ENCODE data around the gene TMED6.

Gene TMED6

GRCh38 chr16:69350536-69351133 lies 951 bp downstream of the TMED6 start:
- Histone ChIP-seq H3K4me3 (ENCODE audit: low read depth in 1 of 2, low read length in 2 of 2) (no peak overlapping the region), H3K36me3 (ENCODE audit: control insufficient read depth in 1 of 2, insufficient read depth in 2 of 2, low read length in 2 of 2) (peaks cover 8 to 31% of the 10 kb centered on the region in 2 donors), H3K27me3 (ENCODE audit: low read depth, low read length) (no peaks in the 10 kb centered on the region), H3K4me1 (ENCODE audit: control insufficient read depth in 1 of 2, insufficient read depth in 2 of 2, low read length in 2 of 2) (no peaks in the 10 kb centered on the region), H3K27ac (ENCODE audit: low read length) (no peak overlapping the region), H3K9me3 (ENCODE audit: control insufficient read depth in 1 of 2, low read length in 2 of 2) (no peaks in the 10 kb centered on the region)

- H3K4me3 ChIP-seq (ENCODE audit: low read depth in 1 of 2, low read length in 2 of 2): no peak overlapping the region
- H3K9me3 ChIP-seq (ENCODE audit: control insufficient read depth in 1 of 2, low read length in 2 of 2): no peaks in the 10 kb centered on the region
- no peak overlapping the region for H3K27ac ChIP-seq (ENCODE audit: low read length)
- no peaks in the 10 kb centered on the region for H3K4me1 ChIP-seq (ENCODE audit: control insufficient read depth in 1 of 2, insufficient read depth in 2 of 2, low read length in 2 of 2)
- H3K27me3 ChIP-seq (ENCODE audit: low read depth, low read length): no peaks in the 10 kb centered on the region
- peaks cover 3 to 21% of the 10 kb centered on the region in 2 donors for H3K36me3 ChIP-seq (ENCODE audit: control insufficient read depth in 1 of 2, insufficient read depth in 2 of 2, low read length in 2 of 2)
Measured at GRCh38 chr16:69349536-69349935, 2.0 kb downstream of the TMED6 start.

GRCh38 chr16:69348222-69348621 lies 3.4 kb downstream of the TMED6 start:
- Histone ChIP-seq H3K27ac (ENCODE audit: low read length) (no peak overlapping the region), H3K4me1 (ENCODE audit: control insufficient read depth in 1 of 2, insufficient read depth in 2 of 2, low read length in 2 of 2) (no peaks in the 10 kb centered on the region), H3K27me3 (ENCODE audit: low read depth, low read length) (no peaks in the 10 kb centered on the region), H3K4me3 (ENCODE audit: low read depth in 1 of 2, low read length in 2 of 2) (no peak overlapping the region), H3K9me3 (ENCODE audit: control insufficient read depth in 1 of 2, low read length in 2 of 2) (no peaks in the 10 kb centered on the region), H3K36me3 (ENCODE audit: control insufficient read depth in 1 of 2, insufficient read depth in 2 of 2, low read length in 2 of 2) (peaks cover 4 to 21% of the 10 kb centered on the region in 2 donors)

GRCh38 chr16:69346683-69347082 lies 4.9 kb downstream of the TMED6 start:
- H3K27ac ChIP-seq (ENCODE audit: low read length): no peak overlapping the region
- no peak overlapping the region for H3K4me3 ChIP-seq (ENCODE audit: low read depth in 1 of 2, low read length in 2 of 2)
- H3K9me3 ChIP-seq (ENCODE audit: control insufficient read depth in 1 of 2, low read length in 2 of 2): no peaks in the 10 kb centered on the region

GRCh38 chr16:69345923-69346322 lies 5.7 kb downstream of the TMED6 start:
- no peaks in the 10 kb centered on the region for H3K9me3 ChIP-seq (ENCODE audit: control insufficient read depth in 1 of 2, low read length in 2 of 2)
- H3K27ac ChIP-seq (ENCODE audit: low read length): no peak overlapping the region
- no peaks in the 10 kb centered on the region for H3K27me3 ChIP-seq (ENCODE audit: low read depth, low read length)
- H3K4me3 ChIP-seq (ENCODE audit: low read depth in 1 of 2, low read length in 2 of 2): no peak overlapping the region
- H3K36me3 ChIP-seq (ENCODE audit: control insufficient read depth in 1 of 2, insufficient read depth in 2 of 2, low read length in 2 of 2): peaks cover 6 to 18% of the 10 kb centered on the region in 2 donors
- H3K4me1 ChIP-seq (ENCODE audit: control insufficient read depth in 1 of 2, insufficient read depth in 2 of 2, low read length in 2 of 2): no peaks in the 10 kb centered on the region

More at GRCh38 chr16:69346683-69347082, 4.9 kb downstream of the TMED6 start:
- H3K36me3 ChIP-seq (ENCODE audit: control insufficient read depth in 1 of 2, insufficient read depth in 2 of 2, low read length in 2 of 2): peaks cover 6 to 19% of the 10 kb centered on the region in 2 donors
- H3K27me3 ChIP-seq (ENCODE audit: low read depth, low read length): no peaks in the 10 kb centered on the region
- H3K4me1 ChIP-seq (ENCODE audit: control insufficient read depth in 1 of 2, insufficient read depth in 2 of 2, low read length in 2 of 2): no peaks in the 10 kb centered on the region

- no peak overlapping the region for H3K27ac ChIP-seq (ENCODE audit: low read length)
- H3K36me3 ChIP-seq (ENCODE audit: control insufficient read depth in 1 of 2, insufficient read depth in 2 of 2, low read length in 2 of 2): peaks cover 6 to 10% of the 10 kb centered on the region in 2 donors
- no peak overlapping the region for H3K4me3 ChIP-seq (ENCODE audit: low read depth in 1 of 2, low read length in 2 of 2)
- H3K4me1 ChIP-seq (ENCODE audit: control insufficient read depth in 1 of 2, insufficient read depth in 2 of 2, low read length in 2 of 2): peaks cover 0 to 10% of the 10 kb centered on the region in 2 donors
- H3K9me3 ChIP-seq (ENCODE audit: control insufficient read depth in 1 of 2, low read length in 2 of 2): no peaks in the 10 kb centered on the region
- H3K27me3 ChIP-seq (ENCODE audit: low read depth, low read length): no peaks in the 10 kb centered on the region
Measured at GRCh38 chr16:69344171-69344570, 7.4 kb downstream of the TMED6 start.

- peaks cover 4 to 22% of the 10 kb centered on the region in 2 donors for H3K4me1 ChIP-seq (ENCODE audit: control insufficient read depth in 1 of 2, insufficient read depth in 2 of 2, low read length in 2 of 2)
Measured at GRCh38 chr16:69340095-69340644, 11.4 kb downstream of the TMED6 start.

GRCh38 chr16:69339289-69340094 lies 12.1 kb downstream of the TMED6 start, which contains the start of the genes COG8 and NIP7:
TSS of gene COG8 (minus strand) at chr16:69339564. CDS start at chr16:69339552, 12 bp downstream.
TSS of gene NIP7 (plus strand) at chr16:69339772. CDS start at chr16:69339830, 58 bp downstream.
- peaks cover 4 to 22% of the 10 kb centered on the region in 2 donors for H3K4me1 ChIP-seq (ENCODE audit: control insufficient read depth in 1 of 2, insufficient read depth in 2 of 2, low read length in 2 of 2)
- H3K27ac ChIP-seq (ENCODE audit: low read length): peak within 1 kb of the TSS; percentile 80
- peak within 1 kb of the TSS; percentile 94 to 95 for H3K4me3 ChIP-seq (ENCODE audit: low read depth in 1 of 2, low read length in 2 of 2)
- no peaks in the 10 kb centered on the region for H3K9me3 ChIP-seq (ENCODE audit: control insufficient read depth in 1 of 2, low read length in 2 of 2)
- peaks cover 20 to 25% of the 10 kb centered on the region in 2 donors for H3K36me3 ChIP-seq (ENCODE audit: control insufficient read depth in 1 of 2, insufficient read depth in 2 of 2, low read length in 2 of 2)
- no peaks in the 10 kb centered on the region for H3K27me3 ChIP-seq (ENCODE audit: low read depth, low read length)

More at GRCh38 chr16:69340095-69340644, 11.4 kb downstream of the TMED6 start:
- Histone ChIP-seq H3K27me3 (ENCODE audit: low read depth, low read length) (no peaks in the 10 kb centered on the region), H3K27ac (ENCODE audit: low read length) (peak overlapping the region; percentile 80), H3K9me3 (ENCODE audit: control insufficient read depth in 1 of 2, low read length in 2 of 2) (no peaks in the 10 kb centered on the region), H3K4me3 (ENCODE audit: low read depth in 1 of 2, low read length in 2 of 2) (peak overlapping the region; percentile 94 to 95), H3K36me3 (ENCODE audit: control insufficient read depth in 1 of 2, insufficient read depth in 2 of 2, low read length in 2 of 2) (peaks cover 13 to 18% of the 10 kb centered on the region in 2 donors)

GRCh38 chr16:69338557-69339288 lies 12.9 kb downstream of the TMED6 start:
- peaks cover 4 to 22% of the 10 kb centered on the region in 2 donors for H3K4me1 ChIP-seq (ENCODE audit: control insufficient read depth in 1 of 2, insufficient read depth in 2 of 2, low read length in 2 of 2)
- peak overlapping the region; percentile 94 to 95 for H3K4me3 ChIP-seq (ENCODE audit: low read depth in 1 of 2, low read length in 2 of 2)
- no peaks in the 10 kb centered on the region for H3K9me3 ChIP-seq (ENCODE audit: control insufficient read depth in 1 of 2, low read length in 2 of 2)
- H3K36me3 ChIP-seq (ENCODE audit: control insufficient read depth in 1 of 2, insufficient read depth in 2 of 2, low read length in 2 of 2): peaks cover 27 to 32% of the 10 kb centered on the region in 2 donors
- peak overlapping the region; percentile 80 for H3K27ac ChIP-seq (ENCODE audit: low read length)
- no peaks in the 10 kb centered on the region for H3K27me3 ChIP-seq (ENCODE audit: low read depth, low read length)

- Histone ChIP-seq H3K27ac (ENCODE audit: low read length) (no peak overlapping the region), H3K27me3 (ENCODE audit: low read depth, low read length) (no peaks in the 10 kb centered on the region), H3K4me1 (ENCODE audit: control insufficient read depth in 1 of 2, insufficient read depth in 2 of 2, low read length in 2 of 2) (peaks cover 4 to 13% of the 10 kb centered on the region in 2 donors), H3K9me3 (ENCODE audit: control insufficient read depth in 1 of 2, low read length in 2 of 2) (no peaks in the 10 kb centered on the region), H3K36me3 (ENCODE audit: control insufficient read depth in 1 of 2, insufficient read depth in 2 of 2, low read length in 2 of 2) (peaks cover 34 to 40% of the 10 kb centered on the region in 2 donors), H3K4me3 (ENCODE audit: low read depth in 1 of 2, low read length in 2 of 2) (no peak overlapping the region)
Measured at GRCh38 chr16:69334696-69335095, 16.9 kb downstream of the TMED6 start.
